HG02970 (cell line): ENCODE results near the gene SCYGR3.

ENCODE experiments used
- ATAC-seq: cut with Tn5 transposase; IDR thresholded peaks from one replicate; pipeline ENCODE4 v1.9.1; 2021; ENCODE audit warnings: mild to moderate bottlenecking, moderate library complexity, moderate number of reproducible peaks; ENCODE audit not compliant: unreplicated experiment, low FRiP score

SCYGR3 gene

GRCh38 chr2:227568852-227569169 is 45.8 kb downstream of the SCYGR3 start:
- ATAC-seq: no peak

- ATAC-seq: no peak
Measured at GRCh38 chr2:227566012-227566411, 48.6 kb downstream of the SCYGR3 start.

- ATAC-seq: no peak
Measured at GRCh38 chr2:227565080-227565479, 49.6 kb downstream of the SCYGR3 start.
